ENCODE results near the gene STK39. TPM values are rescaled to one million over a fixed set of nuclear protein-coding genes. Genes with fewer than 3 reads are reported as not detected.

The STK39 gene
- total RNA-seq: 6.9 and 15.6 TPM in 2 replicates

DNA sequence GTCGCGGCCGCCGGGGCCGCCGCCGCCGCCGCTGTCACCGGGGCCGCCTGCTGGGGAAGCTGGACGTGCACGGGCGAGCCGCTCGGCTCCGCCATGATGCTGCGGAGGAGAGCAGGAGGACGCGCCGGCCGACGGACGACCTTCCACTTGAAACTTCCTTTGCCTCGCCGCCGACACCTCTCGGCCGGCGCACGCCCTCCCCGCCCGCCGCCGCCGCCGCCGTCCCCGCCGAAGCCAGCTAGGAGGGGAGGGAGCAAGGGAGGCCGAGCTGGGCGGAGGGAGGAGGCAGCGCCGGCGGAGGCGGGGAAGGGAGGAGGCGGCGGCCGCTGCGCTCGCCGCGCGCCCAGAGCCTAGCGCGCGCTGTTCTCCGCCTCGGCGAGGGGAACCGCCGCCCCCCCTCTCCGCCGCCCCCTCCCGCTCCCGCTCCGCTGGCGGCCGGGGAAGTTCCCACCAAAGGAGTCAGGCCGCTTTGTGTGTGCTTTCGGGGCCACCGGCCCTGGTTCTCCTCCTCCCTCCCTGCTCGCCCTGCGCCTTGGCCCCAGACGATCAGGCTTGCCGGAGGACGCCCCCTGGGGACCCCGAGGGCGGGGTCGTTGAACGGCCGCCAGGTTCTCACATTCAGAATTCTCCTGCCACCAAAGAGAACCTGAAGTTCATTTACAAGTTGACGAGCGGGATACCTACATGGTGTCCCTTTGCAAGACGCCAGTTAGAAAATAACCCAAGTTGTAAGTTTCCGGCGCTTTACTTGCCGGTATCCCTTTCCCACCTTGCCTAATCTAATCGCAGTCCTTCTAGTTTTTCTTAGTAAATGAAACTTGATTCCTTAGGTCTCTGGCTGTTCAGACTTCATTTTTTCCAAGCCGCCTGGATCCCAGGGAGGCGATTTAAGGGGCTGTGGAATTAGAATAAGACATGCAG lies at the start of gene STK39:
TSS of gene STK39 (minus strand) at position 255 of the 921 bp plus-strand sequence. CDS start at position 95, 160 bp downstream.

Other genes with a start within 250 kb of the STK39 start
- gene CERS6, start 208.7 kb upstream of the STK39 start, total RNA-seq: 29.0 and 42.7 TPM in 2 replicates